HEK293 (cell line): ENCODE results near the gene PIK3R1.

Source experiments
- CTCF ChIA-PET: fragments of 350-600 bp; formaldehyde crosslinking; extraction: SDS; loops from one replicate; lab custom pipeline; 2021; ENCODE audit warnings: antibody characterized with exemption; lab: Yijun Ruan, JAX
- POLR2A ChIA-PET: fragments of 300-600 bp; formaldehyde crosslinking; extraction: SDS; loops from one replicate; lab custom pipeline; 2020; ENCODE audit warnings: antibody characterized with exemption, inconsistent platforms; lab: Yijun Ruan, JAX
- H3K27ac ChIP-seq: fragments of 200-500 bp; sonication (Bioruptor generic); 2 replicates; pipeline ENCODE4 v1.5.1; 2014; ENCODE audit warnings: low read depth, low read length, control low read depth, inconsistent platforms; ENCODE audit errors: extremely low read depth
- H3K36me3 ChIP-seq, 2 experiments: fragments of 200-500 bp in 1 of 2; sonication (Bioruptor generic) in 1 of 2; 1 replicate in 1 of 2; 2 replicates in 1 of 2; pipeline ENCODE4 v1.5.1; 2014 to 2017; ENCODE audit warnings: inconsistent platforms in 2 of 2, low read length in 2 of 2; ENCODE audit not compliant: control insufficient read depth in 2 of 2, insufficient read depth in 1 of 2
- H3K4me1 ChIP-seq: fragments of 200-500 bp; sonication (Bioruptor generic); 2 replicates; pipeline ENCODE4 v1.5.1; 2014; ENCODE audit warnings: mild to moderate bottlenecking, low read length, inconsistent platforms; ENCODE audit not compliant: control insufficient read depth, insufficient read depth
- H3K4me3 ChIP-seq: 2 replicates; pipeline ENCODE4 v1.5.1; 2011; ENCODE audit warnings: low read depth, mild to moderate bottlenecking, control low read depth, low read length, moderate library complexity
- H3K9me3 ChIP-seq: fragments of 200-500 bp; sonication (Bioruptor generic); 2 replicates; pipeline ENCODE4 v1.5.1; 2014; ENCODE audit warnings: low read depth, low read length, inconsistent platforms; ENCODE audit not compliant: control insufficient read depth, insufficient read depth
- MYNN ChIP-seq: fragments of 450-650 bp; formaldehyde crosslinking; IDR thresholded peaks from 2 replicates; pipeline ENCODE4 v1.5.1; 2016; ENCODE audit warnings: missing biosample characterization, missing genetic modification characterization, borderline replicate concordance
- SCRT2 ChIP-seq: fragments of 450-650 bp; formaldehyde crosslinking; IDR thresholded peaks from 2 replicates; pipeline ENCODE4 v1.5.1; 2016; ENCODE audit warnings: missing biosample characterization, missing genetic modification characterization
- ZNF202 ChIP-seq: fragments of 450-650 bp; formaldehyde crosslinking; IDR thresholded peaks from 2 replicates; pipeline ENCODE4 v1.5.1; 2016; ENCODE audit warnings: missing biosample characterization, missing genetic modification characterization, borderline replicate concordance
- ZNF221 ChIP-seq: fragments of 450-650 bp; formaldehyde crosslinking; IDR thresholded peaks from 2 replicates; pipeline ENCODE4 v1.5.1; 2017; ENCODE audit warnings: missing biosample characterization, missing genetic modification characterization, borderline replicate concordance
- ZNF23 ChIP-seq: fragments of 450-650 bp; formaldehyde crosslinking; IDR thresholded peaks from 2 replicates; pipeline ENCODE4 v1.5.1; 2016; ENCODE audit warnings: missing biosample characterization, missing genetic modification characterization, borderline replicate concordance
- ZNF239 ChIP-seq: fragments of 450-650 bp; formaldehyde crosslinking; IDR thresholded peaks from 2 replicates; pipeline ENCODE4 v1.5.1; 2016; ENCODE audit warnings: missing biosample characterization, missing genetic modification characterization
- ZNF404 ChIP-seq: fragments of 450-650 bp; formaldehyde crosslinking; IDR thresholded peaks from 2 replicates; pipeline ENCODE4 v1.5.1; 2017; ENCODE audit warnings: missing biosample characterization, missing genetic modification characterization
- ZNF585B ChIP-seq: fragments of 450-650 bp; formaldehyde crosslinking; IDR thresholded peaks from 2 replicates; pipeline ENCODE4 v1.5.1; 2016; ENCODE audit warnings: missing biosample characterization, missing genetic modification characterization
- ZNF660 ChIP-seq: fragments of 450-650 bp; IDR thresholded peaks from 2 replicates; pipeline ENCODE4 v1.5.1; 2018; ENCODE audit warnings: missing biosample characterization, mild to moderate bottlenecking, missing genetic modification characterization
- ZNF707 ChIP-seq: fragments of 450-650 bp; formaldehyde crosslinking; IDR thresholded peaks from 2 replicates; pipeline ENCODE4 v1.5.1; 2016; ENCODE audit warnings: missing biosample characterization, missing genetic modification characterization
- TF ChIP-seq, protein P1 (sequence below): fragments of 450-650 bp; formaldehyde crosslinking; IDR thresholded peaks from 2 replicates; pipeline ENCODE4 v1.5.1; 2016; ENCODE audit warnings: missing biosample characterization, missing genetic modification characterization, low read depth
- TF ChIP-seq, protein P2 (sequence below): fragments of 450-650 bp; formaldehyde crosslinking; IDR thresholded peaks from 2 replicates; pipeline ENCODE4 v1.5.1; 2016; ENCODE audit warnings: missing biosample characterization, missing genetic modification characterization
- TF ChIP-seq, protein P3 (sequence below): fragments of 450-650 bp; formaldehyde crosslinking; IDR thresholded peaks from 2 replicates; pipeline ENCODE4 v1.5.1; 2016; ENCODE audit warnings: missing biosample characterization, missing genetic modification characterization
- TF ChIP-seq, protein P4 (sequence below): fragments of 450-650 bp; formaldehyde crosslinking; IDR thresholded peaks from 2 replicates; pipeline ENCODE4 v1.5.1; 2016; ENCODE audit warnings: missing biosample characterization, missing genetic modification characterization
- TF ChIP-seq, protein P5 (sequence below): fragments of 450-650 bp; formaldehyde crosslinking; IDR thresholded peaks from 2 replicates; pipeline ENCODE4 v1.5.1; 2017; ENCODE audit warnings: missing biosample characterization, missing genetic modification characterization
- TF ChIP-seq, protein P6 (sequence below): fragments of 450-650 bp; formaldehyde crosslinking; IDR thresholded peaks from 2 replicates; pipeline ENCODE4 v1.5.1; 2016; ENCODE audit warnings: missing biosample characterization, missing genetic modification characterization

PIK3R1 gene

DNA sequence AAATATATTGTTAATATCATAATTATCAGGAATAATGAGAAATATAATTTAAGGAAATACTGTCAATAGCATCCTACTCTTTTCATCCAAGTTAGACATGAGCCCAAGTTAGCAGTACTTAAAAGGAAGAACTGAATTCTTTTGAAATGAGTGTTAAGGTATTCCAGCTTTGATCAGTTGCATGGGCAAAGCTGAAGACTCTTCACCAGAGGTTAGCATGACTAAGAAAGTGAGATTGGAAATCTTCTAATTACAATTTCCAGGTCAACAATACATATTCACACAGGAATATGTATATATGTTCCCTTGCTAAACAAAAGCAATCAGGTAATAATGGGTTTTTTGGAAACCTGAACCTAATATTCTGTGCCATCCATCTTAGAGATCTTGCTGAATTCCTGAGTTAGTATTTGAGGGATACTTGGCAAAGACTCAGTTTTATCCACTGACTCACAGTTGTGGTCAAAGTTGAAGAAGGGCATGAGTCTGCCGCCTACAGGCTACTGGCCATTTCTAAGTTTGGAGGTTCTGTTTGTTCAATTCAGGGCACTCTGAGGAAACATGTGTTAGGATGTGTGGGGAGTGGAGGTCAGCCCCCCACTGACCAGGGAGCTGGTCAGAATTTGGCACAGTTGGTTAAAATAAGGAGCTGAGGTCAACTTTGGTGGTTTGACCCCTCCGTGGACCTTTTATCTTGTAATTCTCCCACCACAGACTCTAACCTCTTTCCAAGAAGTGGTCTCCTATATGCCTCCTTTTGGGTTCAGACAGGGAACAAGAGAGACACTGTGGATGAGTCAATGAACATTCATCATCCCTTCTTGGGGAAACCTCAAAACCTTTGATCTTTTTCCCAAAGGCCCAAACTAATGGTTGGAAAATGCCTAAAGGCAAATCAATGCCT is 118.3 kb downstream of the PIK3R1 start:
- Histone ChIP-seq H3K4me3 (no peak overlapping the region), H3K36me3 (no peaks in the 10 kb centered on the region), H3K4me1 (no peaks in the 10 kb centered on the region), H3K9me3 (no peaks in the 10 kb centered on the region), H3K27ac (no peak overlapping the region)
- ChIA-PET CTCF (interaction anchor here (0.7 kb wide), 1 partner anchor 146 kb away, joined by 3 read pairs; no protein-coding TSS in a partner anchor), POLR2A (no interaction called here)
- TF ChIP-seq ZNF660 (no peak), ZNF23 (tag by site-specific recombination) (no peak), ZNF221 (no peak), ZNF404 (no peak), ZNF585B (no peak)
- TF ChIP-seq, protein P1, sequence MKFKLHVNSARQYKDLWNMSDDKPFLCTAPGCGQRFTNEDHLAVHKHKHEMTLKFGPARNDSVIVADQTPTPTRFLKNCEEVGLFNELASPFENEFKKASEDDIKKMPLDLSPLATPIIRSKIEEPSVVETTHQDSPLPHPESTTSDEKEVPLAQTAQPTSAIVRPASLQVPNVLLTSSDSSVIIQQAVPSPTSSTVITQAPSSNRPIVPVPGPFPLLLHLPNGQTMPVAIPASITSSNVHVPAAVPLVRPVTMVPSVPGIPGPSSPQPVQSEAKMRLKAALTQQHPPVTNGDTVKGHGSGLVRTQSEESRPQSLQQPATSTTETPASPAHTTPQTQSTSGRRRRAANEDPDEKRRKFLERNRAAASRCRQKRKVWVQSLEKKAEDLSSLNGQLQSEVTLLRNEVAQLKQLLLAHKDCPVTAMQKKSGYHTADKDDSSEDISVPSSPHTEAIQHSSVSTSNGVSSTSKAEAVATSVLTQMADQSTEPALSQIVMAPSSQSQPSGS = no peak
- TF ChIP-seq, protein P2, sequence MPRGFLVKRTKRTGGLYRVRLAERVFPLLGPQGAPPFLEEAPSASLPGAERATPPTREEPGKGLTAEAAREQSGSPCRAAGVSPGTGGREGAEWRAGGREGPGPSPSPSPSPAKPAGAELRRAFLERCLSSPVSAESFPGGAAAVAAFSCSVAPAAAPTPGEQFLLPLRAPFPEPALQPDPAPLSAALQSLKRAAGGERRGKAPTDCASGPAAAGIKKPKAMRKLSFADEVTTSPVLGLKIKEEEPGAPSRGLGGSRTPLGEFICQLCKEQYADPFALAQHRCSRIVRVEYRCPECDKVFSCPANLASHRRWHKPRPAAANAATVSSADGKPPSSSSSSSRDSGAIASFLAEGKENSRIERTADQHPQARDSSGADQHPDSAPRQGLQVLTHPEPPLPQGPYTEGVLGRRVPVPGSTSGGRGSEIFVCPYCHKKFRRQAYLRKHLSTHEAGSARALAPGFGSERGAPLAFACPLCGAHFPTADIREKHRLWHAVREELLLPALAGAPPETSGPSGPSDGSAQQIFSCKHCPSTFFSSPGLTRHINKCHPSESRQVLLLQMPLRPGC (tag by site-specific recombination) = no peak
- TF ChIP-seq, protein P3, sequence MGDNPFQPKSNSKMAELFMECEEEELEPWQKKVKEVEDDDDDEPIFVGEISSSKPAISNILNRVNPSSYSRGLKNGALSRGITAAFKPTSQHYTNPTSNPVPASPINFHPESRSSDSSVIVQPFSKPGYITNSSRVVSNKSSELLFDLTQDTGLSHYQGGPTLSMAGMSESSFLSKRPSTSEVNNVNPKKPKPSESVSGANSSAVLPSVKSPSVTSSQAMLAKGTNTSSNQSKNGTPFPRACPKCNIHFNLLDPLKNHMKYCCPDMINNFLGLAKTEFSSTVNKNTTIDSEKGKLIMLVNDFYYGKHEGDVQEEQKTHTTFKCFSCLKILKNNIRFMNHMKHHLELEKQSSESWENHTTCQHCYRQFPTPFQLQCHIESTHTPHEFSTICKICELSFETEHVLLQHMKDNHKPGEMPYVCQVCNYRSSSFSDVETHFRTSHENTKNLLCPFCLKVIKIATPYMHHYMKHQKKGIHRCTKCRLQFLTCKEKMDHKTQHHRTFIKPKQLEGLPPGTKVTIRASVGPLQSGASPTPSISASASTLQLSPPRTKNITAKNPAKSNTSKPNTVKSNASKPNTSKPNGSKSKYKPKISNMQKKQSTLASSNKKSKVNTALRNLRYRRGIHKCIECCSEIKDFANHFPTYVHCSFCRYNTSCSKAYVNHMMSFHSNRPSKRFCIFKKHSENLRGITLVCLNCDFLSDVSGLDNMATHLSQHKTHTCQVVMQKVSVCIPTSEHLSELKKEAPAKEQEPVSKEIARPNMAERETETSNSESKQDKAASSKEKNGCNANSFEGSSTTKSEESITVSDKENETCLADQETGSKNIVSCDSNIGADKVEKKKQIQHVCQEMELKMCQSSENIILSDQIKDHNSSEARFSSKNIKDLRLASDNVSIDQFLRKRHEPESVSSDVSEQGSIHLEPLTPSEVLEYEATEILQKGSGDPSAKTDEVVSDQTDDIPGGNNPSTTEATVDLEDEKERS = no peak

DNA sequence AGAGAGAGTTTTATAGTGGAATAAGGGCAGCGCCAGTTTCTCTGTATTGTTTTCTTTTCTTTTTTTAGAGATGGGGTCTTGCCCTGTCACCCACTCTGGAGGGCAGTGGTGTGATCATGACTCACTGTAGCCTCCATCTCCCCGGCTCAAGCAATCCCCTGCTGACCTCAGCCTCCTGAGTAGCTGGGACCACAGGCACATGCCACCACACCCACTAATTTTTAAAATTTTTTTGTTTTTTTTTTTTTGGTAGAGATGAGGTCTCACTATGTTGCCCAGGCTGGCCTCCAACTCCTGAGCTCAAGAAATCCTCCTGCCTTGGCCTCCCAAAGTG is 119.0 kb downstream of the PIK3R1 start:
- Histone ChIP-seq H3K9me3 (no peaks in the 10 kb centered on the region), H3K4me3 (no peak overlapping the region), H3K36me3 (no peaks in the 10 kb centered on the region), H3K4me1 (no peaks in the 10 kb centered on the region), H3K27ac (no peak overlapping the region)
- TF ChIP-seq MYNN (tag by site-specific recombination) (no peak), ZNF707 (tag by site-specific recombination) (no peak), SCRT2 (tag by site-specific recombination) (no peak), ZNF239 (tag by site-specific recombination) (no peak), ZNF202 (no peak), ZNF221 (no peak)
- TF ChIP-seq, protein P2 (tag by site-specific recombination) = no peak
- TF ChIP-seq, protein P4, sequence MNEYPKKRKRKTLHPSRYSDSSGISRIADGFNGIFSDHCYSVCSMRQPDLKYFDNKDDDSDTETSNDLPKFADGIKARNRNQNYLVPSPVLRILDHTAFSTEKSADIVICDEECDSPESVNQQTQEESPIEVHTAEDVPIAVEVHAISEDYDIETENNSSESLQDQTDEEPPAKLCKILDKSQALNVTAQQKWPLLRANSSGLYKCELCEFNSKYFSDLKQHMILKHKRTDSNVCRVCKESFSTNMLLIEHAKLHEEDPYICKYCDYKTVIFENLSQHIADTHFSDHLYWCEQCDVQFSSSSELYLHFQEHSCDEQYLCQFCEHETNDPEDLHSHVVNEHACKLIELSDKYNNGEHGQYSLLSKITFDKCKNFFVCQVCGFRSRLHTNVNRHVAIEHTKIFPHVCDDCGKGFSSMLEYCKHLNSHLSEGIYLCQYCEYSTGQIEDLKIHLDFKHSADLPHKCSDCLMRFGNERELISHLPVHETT (tag by site-specific recombination) = no peak
- TF ChIP-seq, protein P5, sequence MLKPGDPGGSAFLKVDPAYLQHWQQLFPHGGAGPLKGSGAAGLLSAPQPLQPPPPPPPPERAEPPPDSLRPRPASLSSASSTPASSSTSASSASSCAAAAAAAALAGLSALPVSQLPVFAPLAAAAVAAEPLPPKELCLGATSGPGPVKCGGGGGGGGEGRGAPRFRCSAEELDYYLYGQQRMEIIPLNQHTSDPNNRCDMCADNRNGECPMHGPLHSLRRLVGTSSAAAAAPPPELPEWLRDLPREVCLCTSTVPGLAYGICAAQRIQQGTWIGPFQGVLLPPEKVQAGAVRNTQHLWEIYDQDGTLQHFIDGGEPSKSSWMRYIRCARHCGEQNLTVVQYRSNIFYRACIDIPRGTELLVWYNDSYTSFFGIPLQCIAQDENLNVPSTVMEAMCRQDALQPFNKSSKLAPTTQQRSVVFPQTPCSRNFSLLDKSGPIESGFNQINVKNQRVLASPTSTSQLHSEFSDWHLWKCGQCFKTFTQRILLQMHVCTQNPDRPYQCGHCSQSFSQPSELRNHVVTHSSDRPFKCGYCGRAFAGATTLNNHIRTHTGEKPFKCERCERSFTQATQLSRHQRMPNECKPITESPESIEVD (tag by site-specific recombination) = no peak
- TF ChIP-seq, protein P6, sequence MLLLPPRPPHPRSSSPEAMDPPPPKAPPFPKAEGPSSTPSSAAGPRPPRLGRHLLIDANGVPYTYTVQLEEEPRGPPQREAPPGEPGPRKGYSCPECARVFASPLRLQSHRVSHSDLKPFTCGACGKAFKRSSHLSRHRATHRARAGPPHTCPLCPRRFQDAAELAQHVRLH (tag by site-specific recombination) = no peak
- ChIA-PET POLR2A (no interaction called here), CTCF (interaction anchor here (0.5 kb wide), 1 partner anchor 11 kb away, joined by 3 read pairs; no protein-coding TSS in a partner anchor)
